Ishikawa (cell line): ENCODE results near the gene CADM2.

ENCODE experiments used
- CEBPB ChIP-seq: IDR thresholded peaks from 2 replicates; pipeline ENCODE4 v1.6.1; 2012
- CREB1 ChIP-seq: IDR thresholded peaks from 2 replicates; pipeline ENCODE4 v1.6.1; 2012; ENCODE audit warnings: low read depth
- EGR1 ChIP-seq: IDR thresholded peaks from 2 replicates; pipeline ENCODE4 v1.6.1; 2012
- EP300 ChIP-seq: IDR thresholded peaks from 2 replicates; pipeline ENCODE4 v1.6.1; 2012; ENCODE audit warnings: borderline replicate concordance
- FOXM1 ChIP-seq: IDR thresholded peaks from 2 replicates; pipeline ENCODE4 v1.6.1; 2012; ENCODE audit warnings: low read depth, borderline replicate concordance
- MAX ChIP-seq: IDR thresholded peaks from 2 replicates; pipeline ENCODE4 v1.6.1; 2012
- NFIC ChIP-seq: IDR thresholded peaks from 2 replicates; pipeline ENCODE4 v1.6.1; 2012
- RAD21 ChIP-seq: IDR thresholded peaks from 2 replicates; pipeline ENCODE4 v1.6.1; 2012; ENCODE audit warnings: low read depth
- REST ChIP-seq: IDR thresholded peaks from 2 replicates; pipeline ENCODE4 v1.6.1; 2012; ENCODE audit warnings: low read depth, mild to moderate bottlenecking
- TAF1 ChIP-seq: IDR thresholded peaks from 2 replicates; pipeline ENCODE4 v1.6.1; 2012; ENCODE audit warnings: low read depth, mild to moderate bottlenecking
- TCF12 ChIP-seq: IDR thresholded peaks from 2 replicates; pipeline ENCODE4 v1.6.1; 2012; ENCODE audit warnings: low read depth
- TEAD4 ChIP-seq: IDR thresholded peaks from 2 replicates; pipeline ENCODE4 v1.6.1; 2012
- USF1 ChIP-seq: IDR thresholded peaks from 2 replicates; pipeline ENCODE4 v1.6.1; 2012
- YY1 ChIP-seq: IDR thresholded peaks from 2 replicates; pipeline ENCODE4 v1.6.1; 2012; ENCODE audit warnings: low read depth
- ZBTB7A ChIP-seq: IDR thresholded peaks from 2 replicates; pipeline ENCODE4 v1.6.1; 2012; ENCODE audit warnings: low read depth

Gene CADM2

DNA sequence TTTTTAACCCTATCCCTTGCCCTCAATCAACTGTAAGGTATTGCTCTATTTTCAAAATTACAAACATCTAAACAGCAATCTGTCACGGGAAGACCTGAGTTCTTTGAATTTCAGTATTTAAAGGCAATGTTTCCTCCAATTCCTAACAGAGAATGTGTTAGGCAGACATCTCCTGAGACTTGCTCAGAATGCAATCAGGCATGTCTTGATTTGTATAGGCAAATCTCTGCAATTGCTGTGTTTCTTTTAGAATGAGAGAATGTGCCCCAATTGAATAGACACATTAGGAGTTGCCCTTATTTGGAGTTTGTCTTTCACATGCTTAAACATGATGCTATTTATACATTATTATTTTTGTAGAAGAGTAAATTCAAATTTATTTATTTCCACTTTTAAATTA, 205.6 kb downstream of the CADM2 start:
- TF ChIP-seq NFIC = no peak
- no peak for TF ChIP-seq YY1
- no peak for TF ChIP-seq ZBTB7A
- no peak for TF ChIP-seq EGR1
- no peak for TF ChIP-seq TAF1
- no peak for TF ChIP-seq CEBPB
- no peak for TF ChIP-seq MAX
- TF ChIP-seq USF1 = no peak
- TF ChIP-seq FOXM1 = no peak
- no peak for TF ChIP-seq TEAD4
- TF ChIP-seq TCF12 = no peak
- no peak for TF ChIP-seq CREB1
- no peak for TF ChIP-seq REST
- no peak for TF ChIP-seq RAD21
- no peak for TF ChIP-seq EP300

DNA sequence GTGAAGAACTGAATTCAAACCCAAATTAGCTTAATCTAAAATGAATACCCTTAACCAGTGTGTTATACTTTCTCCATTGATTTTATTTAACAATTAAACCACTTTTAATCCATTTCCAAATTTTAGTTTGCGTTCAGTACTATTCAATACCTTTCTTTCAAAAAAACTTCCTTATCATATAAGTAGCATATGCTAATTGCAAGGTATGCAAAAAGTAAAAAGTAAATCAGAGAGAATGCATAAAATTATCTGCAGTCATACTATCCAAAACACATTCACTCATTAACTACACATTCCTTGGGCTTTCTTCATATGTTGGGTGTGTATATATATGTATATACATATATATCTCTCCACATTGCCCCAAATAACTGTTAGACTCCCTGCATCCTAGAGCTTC, 208.8 kb downstream of the CADM2 start:
- TF ChIP-seq USF1 = no peak
- no peak for TF ChIP-seq TCF12
- TF ChIP-seq TAF1 = no peak
- no peak for TF ChIP-seq FOXM1
- no peak for TF ChIP-seq REST
- no peak for TF ChIP-seq EP300
- TF ChIP-seq YY1 = no peak
- TF ChIP-seq RAD21 = no peak

DNA sequence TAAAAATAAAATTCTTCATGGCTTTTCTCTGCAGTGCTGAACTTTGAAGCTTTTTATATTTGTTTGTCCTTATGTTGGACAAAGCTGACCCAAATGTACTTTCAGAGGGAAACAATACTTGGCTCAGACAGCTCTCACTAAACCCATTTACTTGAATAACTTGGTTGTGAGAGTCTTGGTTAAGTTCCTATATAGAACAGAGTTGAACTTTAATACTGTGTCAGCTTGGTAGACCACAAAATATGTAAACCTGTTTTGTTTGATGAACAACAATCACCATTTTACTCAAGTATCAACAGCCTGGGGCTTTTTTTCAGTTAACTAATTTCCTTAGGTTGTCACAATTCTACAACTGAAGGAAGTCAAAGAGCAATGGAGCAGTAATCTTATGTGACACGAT, 211.9 kb downstream of the CADM2 start:
- no peak for TF ChIP-seq ZBTB7A
- TF ChIP-seq RAD21 = no peak
- TF ChIP-seq EP300 = no peak
- TF ChIP-seq FOXM1 = no peak
- no peak for TF ChIP-seq NFIC
- TF ChIP-seq REST = no peak
- TF ChIP-seq CEBPB = no peak
- no peak for TF ChIP-seq MAX
- no peak for TF ChIP-seq EGR1
- TF ChIP-seq USF1 = no peak
- TF ChIP-seq TEAD4 = no peak
- TF ChIP-seq TCF12 = no peak
- no peak for TF ChIP-seq CREB1
- TF ChIP-seq TAF1 = no peak
- no peak for TF ChIP-seq YY1

DNA sequence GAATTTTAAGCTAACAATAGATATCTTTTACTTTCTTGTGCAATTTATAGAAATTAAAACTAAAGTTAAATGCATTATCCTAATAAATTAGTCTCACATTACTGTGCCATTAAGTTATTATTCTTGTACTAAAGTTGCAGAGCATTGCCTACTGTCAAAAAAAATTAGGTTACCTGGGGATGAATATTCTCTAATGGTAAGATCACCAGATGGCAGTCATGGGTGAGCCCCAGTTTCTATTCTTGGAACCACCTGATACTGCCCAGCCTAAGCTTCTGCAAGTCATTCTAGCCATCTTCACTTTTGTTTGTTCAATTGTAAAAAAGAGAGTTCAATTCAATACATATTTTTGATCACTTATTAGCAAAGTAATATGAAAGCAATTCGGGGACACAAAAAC, 213.2 kb downstream of the CADM2 start:
- TF ChIP-seq REST (no peak), CREB1 (no peak), TAF1 (no peak), CEBPB (no peak)
